Hepatocyte (in vitro differentiated cells): ENCODE data around the gene PTGER3. TPM values are rescaled to one million over a fixed set of nuclear protein-coding genes. Genes with fewer than 3 reads are reported as not detected.

Experiments
- DNase-seq: peaks from one replicate; pipeline ENCODE4 v3.0.0-alpha.2; 2016; ENCODE audit warnings: low spot score
- H2AFZ ChIP-seq: fragments of 200-600 bp; sonication (generic); 2 replicates; pipeline ENCODE4 v1.6.0; 2016; ENCODE audit warnings: antibody characterized with exemption, mild to moderate bottlenecking
- H3K27ac ChIP-seq: fragments of 200-600 bp; sonication (generic); 2 replicates; pipeline ENCODE4 v1.5.1; 2016; ENCODE audit warnings: mild to moderate bottlenecking
- H3K27me3 ChIP-seq: fragments of 200-600 bp; sonication (generic); 2 replicates; pipeline ENCODE4 v1.6.1; 2016
- H3K36me3 ChIP-seq: fragments of 200-600 bp; sonication (generic); replicated peaks from 2 replicates; pipeline ENCODE4 v1.5.1; 2016; ENCODE audit warnings: low read depth; ENCODE audit not compliant: insufficient read depth
- H3K4me1 ChIP-seq: fragments of 200-600 bp; sonication (generic); 2 replicates; pipeline ENCODE4 v1.5.1; 2016; ENCODE audit warnings: mild to moderate bottlenecking, moderate library complexity; ENCODE audit not compliant: insufficient read depth
- H3K4me2 ChIP-seq: fragments of 200-600 bp; sonication (generic); 2 replicates; pipeline ENCODE4 v1.6.0; 2016
- H3K4me3 ChIP-seq: fragments of 200-600 bp; sonication (generic); 2 replicates; pipeline ENCODE4 v1.5.1; 2016; ENCODE audit warnings: mild to moderate bottlenecking
- H3K79me2 ChIP-seq: fragments of 200-600 bp; sonication (generic); 2 replicates; pipeline ENCODE4 v1.6.0; 2017; ENCODE audit warnings: mild to moderate bottlenecking
- H3K9me2 ChIP-seq: fragments of 200-600 bp; sonication (generic); replicated peaks from 2 replicates; pipeline ENCODE4 v1.6.0; 2017; ENCODE audit warnings: mild to moderate bottlenecking; ENCODE audit not compliant: insufficient read depth
- H3K9me3 ChIP-seq: fragments of 200-600 bp; sonication (generic); 2 replicates; pipeline ENCODE4 v1.5.1; 2016; ENCODE audit warnings: low read depth, mild to moderate bottlenecking
- H4K20me1 ChIP-seq: fragments of 200-600 bp; sonication (generic); 2 replicates; pipeline ENCODE4 v1.6.0; 2016; ENCODE audit warnings: mild to moderate bottlenecking; ENCODE audit not compliant: insufficient read depth, poor library complexity, severe bottlenecking
- CTCF ChIP-seq: fragments of 200-600 bp; sonication (generic); IDR thresholded peaks from 2 replicates; pipeline ENCODE4 v1.5.1; 2016; ENCODE audit warnings: antibody characterized with exemption, mild to moderate bottlenecking; ENCODE audit not compliant: poor library complexity
- EZH2 ChIP-seq: fragments of 200-600 bp; sonication (generic); IDR thresholded peaks from 2 replicates; pipeline ENCODE4 v1.6.1; 2016; ENCODE audit warnings: antibody characterized with exemption, mild to moderate bottlenecking, borderline replicate concordance
- EZH2phosphoT487 ChIP-seq: fragments of 200-600 bp; sonication (generic); IDR thresholded peaks from one replicate; pipeline ENCODE4 v1.6.1; 2018; ENCODE audit warnings: antibody characterized with exemption, mild to moderate bottlenecking, low read depth, moderate library complexity; ENCODE audit not compliant: unreplicated experiment, severe bottlenecking
- WGBS: methylation state at CpG from one replicate; pipeline ENCODE4 v1.1.6; 2016; ENCODE audit warnings: low lambda C conversion rate; ENCODE audit errors: missing lambda C conversion rate; 5-methylcytosine and 5-hydroxymethylcytosine counted together
- polyA plus RNA-seq: library from polyadenylated mRNA; unstranded; fragments of >200 nt; fragmentation: Nextera tagmentation; extraction: Ambion mirVana; gene quantifications from 2 replicates; pipeline ENCODE4 v1.2.1, GENCODE V29; 2016
- total RNA-seq: library from RNA; depleted of rRNA; stranded (reverse); fragments of >200 nt; gene quantifications from 2 replicates; pipeline ENCODE4 v1.2.3, GENCODE V29; 2014

The PTGER3 gene
- total and polyA plus RNA-seq, 2 experiments from 2014 or later = 1.0 to 1.4 TPM

- TF ChIP-seq EZH2 = no peak
- TF ChIP-seq EZH2phosphoT487 = no peak
- no peak for TF ChIP-seq CTCF
- Histone ChIP-seq H3K27ac (no peak overlapping the region), H3K9me2 (no peaks in the 10 kb centered on the region), H3K79me2 (no peaks in the 10 kb centered on the region), H3K4me2 (no peak overlapping the region), H3K4me1 (no peaks in the 10 kb centered on the region), H3K36me3 (no peaks in the 10 kb centered on the region), H3K4me3 (no peak overlapping the region), H3K9me3 (no peaks in the 10 kb centered on the region), H3K27me3 (no peaks in the 10 kb centered on the region), H2AFZ (no peak overlapping the region), H4K20me1 (no peaks in the 10 kb centered on the region)
- 82% methylated on average over 5 of the region's 5 CpGs for WGBS
- DNase-seq = no peak
Measured at GRCh38 chr1:70948396-70949017, 99.1 kb downstream of the PTGER3 start.

GRCh38 chr1:70947835-70948234 lies 99.8 kb downstream of the PTGER3 start:
- H3K4me2 ChIP-seq = no peak overlapping the region

GRCh38 chr1:70945676-70946075 lies 101.9 kb downstream of the PTGER3 start:
- DNase-seq = no peak
- TF ChIP-seq CTCF = no peak
- no peak for TF ChIP-seq EZH2phosphoT487
- no peak for TF ChIP-seq EZH2
- Histone ChIP-seq H3K9me2 (no peaks in the 10 kb centered on the region), H3K9me3 (no peaks in the 10 kb centered on the region), H3K27me3 (no peaks in the 10 kb centered on the region), H3K4me3 (no peak overlapping the region), H4K20me1 (no peaks in the 10 kb centered on the region), H3K4me2 (no peak overlapping the region), H3K4me1 (no peaks in the 10 kb centered on the region), H3K79me2 (no peaks in the 10 kb centered on the region), H3K27ac (no peak overlapping the region), H2AFZ (no peak overlapping the region), H3K36me3 (no peaks in the 10 kb centered on the region)
- WGBS = 90% methylated on average over 2 of the region's 2 CpGs

More at GRCh38 chr1:70947835-70948234, 99.8 kb downstream of the PTGER3 start:
- H3K27ac ChIP-seq = no peak overlapping the region
- no peaks in the 10 kb centered on the region for H4K20me1 ChIP-seq
- H3K4me3 ChIP-seq = no peak overlapping the region
- H3K79me2 ChIP-seq = no peaks in the 10 kb centered on the region
- no peaks in the 10 kb centered on the region for H3K4me1 ChIP-seq
- no peaks in the 10 kb centered on the region for H3K36me3 ChIP-seq
- no peak overlapping the region for H2AFZ ChIP-seq
- no peaks in the 10 kb centered on the region for H3K27me3 ChIP-seq
- no peaks in the 10 kb centered on the region for H3K9me2 ChIP-seq
- 75% methylated on average over 2 of the region's 2 CpGs for WGBS
- no peak for DNase-seq
- TF ChIP-seq EZH2phosphoT487 = no peak
- TF ChIP-seq CTCF = no peak
- no peak for TF ChIP-seq EZH2
- no peaks in the 10 kb centered on the region for H3K9me3 ChIP-seq

- no peak for TF ChIP-seq CTCF
- no peak for TF ChIP-seq EZH2phosphoT487
- no peak for TF ChIP-seq EZH2
- H3K27me3 ChIP-seq = no peaks in the 10 kb centered on the region
- no peaks in the 10 kb centered on the region for H3K9me3 ChIP-seq
- H4K20me1 ChIP-seq = no peaks in the 10 kb centered on the region
- 89% methylated on average over 3 of the region's 3 CpGs for WGBS
- H2AFZ ChIP-seq = no peak overlapping the region
- H3K27ac ChIP-seq = no peak overlapping the region
- no peaks in the 10 kb centered on the region for H3K9me2 ChIP-seq
- no peaks in the 10 kb centered on the region for H3K79me2 ChIP-seq
- H3K4me1 ChIP-seq = no peaks in the 10 kb centered on the region
- H3K4me3 ChIP-seq = no peak overlapping the region
- DNase-seq = no peak
- no peaks in the 10 kb centered on the region for H3K36me3 ChIP-seq
- no peak overlapping the region for H3K4me2 ChIP-seq
Measured at GRCh38 chr1:70945251-70945650, 102.4 kb downstream of the PTGER3 start.
